ENCODE data around the gene RPS6KA1.

The RPS6KA1 gene

DNA sequence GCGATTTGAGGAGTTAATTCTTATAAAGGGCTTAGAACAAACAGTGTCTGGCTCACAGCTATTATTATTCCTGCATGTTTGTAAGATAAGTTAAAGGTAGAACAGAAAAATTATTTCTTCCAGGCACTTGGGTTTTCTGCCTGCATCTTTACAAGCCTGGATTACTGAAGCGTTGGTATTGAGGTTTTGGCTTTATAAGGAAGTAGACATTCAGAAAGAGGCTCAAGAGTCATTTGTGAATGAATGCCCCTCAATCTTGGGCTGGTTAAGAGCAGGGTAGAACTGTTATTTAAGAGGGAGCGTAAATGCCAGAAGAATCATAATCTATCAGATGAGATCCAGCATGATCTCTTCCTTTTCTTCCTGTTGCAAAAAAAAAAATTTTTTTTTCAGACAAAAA is 89.0 kb downstream of the RPS6KA1 start:
- no peak for ATAC-seq (ENCODE audit: low read depth)
- Histone ChIP-seq H3K4me1 (ENCODE audit: insufficient read depth, poor library complexity, severe bottlenecking) (peaks cover 8% of the 10 kb centered on the region), H3K27me3 (ENCODE audit: insufficient read depth, poor library complexity, severe bottlenecking) (no peaks in the 10 kb centered on the region), H3K9me3 (ENCODE audit: severe bottlenecking) (no peaks in the 10 kb centered on the region), H3K36me3 (ENCODE audit: low read depth) (no peaks in the 10 kb centered on the region), H3K4me3 (ENCODE audit: severe bottlenecking) (no peak overlapping the region), H3K27ac (ENCODE audit: poor library complexity, severe bottlenecking) (no peak overlapping the region)
- DNase-seq (ENCODE audit: low spot score): no peak
- TF ChIP-seq, protein P1, sequence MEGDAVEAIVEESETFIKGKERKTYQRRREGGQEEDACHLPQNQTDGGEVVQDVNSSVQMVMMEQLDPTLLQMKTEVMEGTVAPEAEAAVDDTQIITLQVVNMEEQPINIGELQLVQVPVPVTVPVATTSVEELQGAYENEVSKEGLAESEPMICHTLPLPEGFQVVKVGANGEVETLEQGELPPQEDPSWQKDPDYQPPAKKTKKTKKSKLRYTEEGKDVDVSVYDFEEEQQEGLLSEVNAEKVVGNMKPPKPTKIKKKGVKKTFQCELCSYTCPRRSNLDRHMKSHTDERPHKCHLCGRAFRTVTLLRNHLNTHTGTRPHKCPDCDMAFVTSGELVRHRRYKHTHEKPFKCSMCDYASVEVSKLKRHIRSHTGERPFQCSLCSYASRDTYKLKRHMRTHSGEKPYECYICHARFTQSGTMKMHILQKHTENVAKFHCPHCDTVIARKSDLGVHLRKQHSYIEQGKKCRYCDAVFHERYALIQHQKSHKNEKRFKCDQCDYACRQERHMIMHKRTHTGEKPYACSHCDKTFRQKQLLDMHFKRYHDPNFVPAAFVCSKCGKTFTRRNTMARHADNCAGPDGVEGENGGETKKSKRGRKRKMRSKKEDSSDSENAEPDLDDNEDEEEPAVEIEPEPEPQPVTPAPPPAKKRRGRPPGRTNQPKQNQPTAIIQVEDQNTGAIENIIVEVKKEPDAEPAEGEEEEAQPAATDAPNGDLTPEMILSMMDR (IDR thresholded peaks at IDR 0.05; ENCODE audit: poor library complexity, severe bottlenecking): no peak

Measured in RWPE2 (cell line).